HL-60 (cell line): ENCODE data around the gene CFLAR.

ENCODE experiments used
- CTCF ChIP-seq: IDR thresholded peaks from one replicate; pipeline ENCODE4 v1.5.1; 2011; ENCODE audit warnings: low read length, control low read depth, inconsistent platforms; ENCODE audit not compliant: insufficient read depth
- REST ChIP-seq: IDR thresholded peaks from 2 replicates; pipeline ENCODE4 v1.6.1; 2012; ENCODE audit warnings: low read depth; ENCODE audit not compliant: insufficient replicate concordance

GRCh38 chr2:201109186-201109585 is 6.8 kb upstream of the CFLAR start:
- no peak for TF ChIP-seq CTCF
- TF ChIP-seq REST = no peak
